OCI-LY7 (cell line): ENCODE data around the gene VKORC1L1. TPM values are rescaled to one million over a fixed set of nuclear protein-coding genes. Genes with fewer than 3 reads are reported as not detected.
"Not testable (repeated sequence)": the region's sequence is repeated elsewhere in the genome, so short reads cannot be mapped to it uniquely, and the experiment has no call there.

Experiments
- BruUV-seq: library from RNA; stranded (reverse); fragments of 400-500 nt; replicated peaks from 2 replicates; lab custom pipeline; 2021; lab: Mats Ljungman, UMichigan
- CTCF ChIA-PET: fragments of 300-600 bp; sonication (Branson Sonifier 250); formaldehyde crosslinking; loops from one replicate; lab custom pipeline; 2022; ENCODE audit warnings: antibody characterized with exemption; ENCODE audit not compliant: unreplicated experiment; lab: Charles Lee
- POLR2A ChIA-PET: fragments of 300-600 bp; sonication (Branson Sonifier 250); formaldehyde crosslinking; loops from one replicate; lab custom pipeline; 2022; ENCODE audit warnings: antibody characterized with exemption; lab: Charles Lee
- DNase-seq: peaks from one replicate; pipeline ENCODE4 v3.0.0-alpha.2; 2015; ENCODE audit warnings: low spot score
- H2AFZ ChIP-seq: fragments of 200-600 bp; sonication (generic), shearing (Covaris generic); 2 replicates; pipeline ENCODE4 v1.6.1; 2014; ENCODE audit warnings: mild to moderate bottlenecking, antibody characterized with exemption, low read length, moderate library complexity
- H3K27ac ChIP-seq: fragments of 200-600 bp; sonication (generic); 2 replicates; pipeline ENCODE4 v1.5.1; 2014; ENCODE audit warnings: mixed run types, low read depth, mild to moderate bottlenecking, moderate library complexity, low read length, inconsistent platforms; ENCODE audit not compliant: poor library complexity, severe bottlenecking
- H3K36me3 ChIP-seq: fragments of 200-600 bp; sonication (generic); 2 replicates; pipeline ENCODE4 v1.6.1; 2014; ENCODE audit warnings: mild to moderate bottlenecking, antibody characterized with exemption, low read length, moderate library complexity, mixed read lengths; ENCODE audit not compliant: insufficient read depth
- H3K4me1 ChIP-seq: fragments of 200-600 bp; sonication (generic); 2 replicates; pipeline ENCODE4 v1.5.1; 2014; ENCODE audit warnings: mild to moderate bottlenecking, low read length; ENCODE audit not compliant: insufficient read depth, poor library complexity, severe bottlenecking
- H3K4me2 ChIP-seq: fragments of 200-600 bp; sonication (generic); 2 replicates; pipeline ENCODE4 v1.6.1; 2014; ENCODE audit warnings: mild to moderate bottlenecking, low read length
- H3K4me3 ChIP-seq: fragments of 200-600 bp; sonication (generic); 2 replicates; pipeline ENCODE4 v1.5.1; 2014; ENCODE audit warnings: mild to moderate bottlenecking, low read depth, low read length; ENCODE audit not compliant: poor library complexity, severe bottlenecking
- H3K79me2 ChIP-seq: fragments of 200-600 bp; sonication (generic); 2 replicates; pipeline ENCODE4 v1.6.1; 2016; ENCODE audit warnings: low read depth, mild to moderate bottlenecking, low read length, moderate library complexity, mixed read lengths; ENCODE audit not compliant: insufficient read depth
- H3K9me2 ChIP-seq: fragments of 200-600 bp; sonication (generic); 2 replicates; pipeline ENCODE4 v1.6.1; 2016; ENCODE audit warnings: mild to moderate bottlenecking, low read length, mixed read lengths; ENCODE audit not compliant: insufficient read depth
- H3K9me3 ChIP-seq: fragments of 200-600 bp; sonication (generic); 2 replicates; pipeline ENCODE4 v1.6.1; 2014; ENCODE audit warnings: mild to moderate bottlenecking, mixed run types, low read length, mixed read lengths
- H4K20me1 ChIP-seq: fragments of 200-600 bp; sonication (generic); 2 replicates; pipeline ENCODE4 v1.6.1; 2014; ENCODE audit warnings: mild to moderate bottlenecking, antibody characterized with exemption, low read length, moderate library complexity, mixed read lengths; ENCODE audit not compliant: insufficient read depth
- intact Hi-C: fragments of 100-400 bp; cut with micrococcal nuclease; formaldehyde crosslinking; loops from one replicate; pipeline ENCODE4 v1.10.0; 2022; ENCODE audit not compliant: unreplicated experiment
- total RNA-seq, 2 experiments: library from RNA; depleted of rRNA in 1 of 2; stranded (reverse); fragments of >200 nt in 1 of 2; shearing (Covaris generic) in 1 of 2; gene quantifications; 2 replicates each; pipeline ENCODE4 v1.2.3, GENCODE V29; 2014 to 2022

Gene VKORC1L1
- total RNA-seq, 2 experiments from 2014 or later: 17.4 to 31.9 TPM

DNA sequence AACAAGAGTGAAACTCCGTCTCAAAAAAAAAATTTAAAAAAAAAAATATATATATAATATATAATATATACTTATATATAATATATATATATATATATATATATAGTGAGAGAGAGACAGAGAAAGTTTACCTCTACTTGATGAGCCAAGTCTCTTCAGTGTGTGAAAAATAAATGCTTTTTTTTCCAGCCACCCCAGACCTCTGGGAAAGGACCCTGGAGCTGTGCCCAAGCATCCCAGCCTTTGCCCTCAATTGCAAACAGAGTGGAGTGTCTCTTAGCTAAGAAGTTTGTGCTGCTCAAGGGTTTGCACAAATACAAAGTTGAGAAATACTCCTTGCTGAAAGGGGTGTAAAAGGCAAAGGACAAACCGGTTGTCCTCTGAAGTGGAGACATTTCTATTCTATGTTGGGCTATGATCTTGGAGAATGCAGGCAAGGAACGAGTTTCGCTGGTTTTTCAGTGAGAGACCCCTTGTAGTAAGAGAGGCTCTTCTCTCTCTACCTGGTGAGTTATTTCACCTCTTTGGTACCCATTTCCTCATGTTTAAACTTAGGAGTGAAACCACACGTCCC, 15.5 kb upstream of the VKORC1L1 start:
- intact Hi-C loops, H3K4me1 ChIP-seq, H3K27ac ChIP-seq, H2AFZ ChIP-seq, H4K20me1 ChIP-seq, H3K36me3 ChIP-seq, H3K9me2 ChIP-seq, BruUV-seq, CTCF ChIA-PET, H3K79me2 ChIP-seq, H3K4me2 ChIP-seq, DNase-seq, H3K9me3 ChIP-seq, H3K4me3 ChIP-seq: not testable (repeated sequence)
- POLR2A ChIA-PET: interaction anchor here (0.6 kb wide), 1 partner anchor 173 kb away, joined by 3 read pairs; no protein-coding TSS in a partner anchor

DNA sequence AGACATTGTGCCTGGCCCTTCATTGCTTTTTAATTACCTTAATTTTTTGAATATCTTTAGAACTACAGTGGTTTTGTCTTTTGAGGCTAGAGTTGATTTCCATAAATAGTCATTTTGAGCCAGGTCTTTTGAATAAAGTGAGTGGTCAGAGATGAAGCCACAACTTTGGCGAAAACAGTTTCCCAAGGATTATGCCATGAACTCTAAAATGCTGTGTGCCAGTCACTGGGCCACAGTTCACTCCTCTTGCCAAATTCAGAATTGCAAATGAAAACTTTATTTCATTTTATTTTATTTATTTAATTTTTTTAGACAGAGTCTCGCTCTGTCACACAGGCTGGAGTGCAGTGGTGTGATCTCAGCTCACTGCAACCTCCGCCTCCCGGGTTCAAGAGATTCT, 14.2 kb upstream of the VKORC1L1 start:
- H3K9me3 ChIP-seq, H3K36me3 ChIP-seq, intact Hi-C loops, H3K27ac ChIP-seq, BruUV-seq, H2AFZ ChIP-seq, POLR2A ChIA-PET, H3K79me2 ChIP-seq, H3K4me2 ChIP-seq, H4K20me1 ChIP-seq, H3K4me3 ChIP-seq, H3K9me2 ChIP-seq, CTCF ChIA-PET, DNase-seq, H3K4me1 ChIP-seq: not testable (repeated sequence)

DNA sequence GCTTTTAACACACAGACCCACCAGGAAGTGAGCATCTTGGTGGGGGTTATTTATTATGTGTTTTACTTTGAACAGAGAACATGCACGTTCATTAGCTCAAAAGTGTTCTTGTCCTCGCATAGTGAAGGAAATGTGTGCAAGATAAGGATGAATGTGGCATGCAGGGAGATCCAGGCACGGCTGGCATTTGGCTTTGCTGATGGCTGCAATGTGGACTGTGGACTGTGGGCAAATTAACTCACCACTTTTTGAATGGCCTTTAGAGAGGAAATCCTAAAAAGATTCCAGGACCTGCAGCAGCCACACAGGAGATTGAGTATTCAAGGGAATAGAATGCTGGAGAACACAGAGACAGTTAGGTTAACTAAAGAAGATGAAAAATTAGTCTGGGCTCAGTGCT, 6.6 kb upstream of the VKORC1L1 start:
- POLR2A ChIA-PET, H3K79me2 ChIP-seq, H3K4me3 ChIP-seq, DNase-seq, H3K4me1 ChIP-seq, H3K9me3 ChIP-seq, H3K27ac ChIP-seq, H3K4me2 ChIP-seq, intact Hi-C loops, CTCF ChIA-PET, H3K36me3 ChIP-seq, H4K20me1 ChIP-seq, BruUV-seq, H3K9me2 ChIP-seq, H2AFZ ChIP-seq: not testable (repeated sequence)

- H3K4me3 ChIP-seq, H3K36me3 ChIP-seq, H4K20me1 ChIP-seq, H3K27ac ChIP-seq, H3K4me1 ChIP-seq, BruUV-seq, H3K9me2 ChIP-seq, CTCF ChIA-PET, intact Hi-C loops, H3K4me2 ChIP-seq, H2AFZ ChIP-seq, H3K9me3 ChIP-seq, H3K79me2 ChIP-seq, DNase-seq: not testable (repeated sequence)
- POLR2A ChIA-PET: interaction anchor here (0.7 kb wide), 1 partner anchor 506 kb away, joined by 6 read pairs; no protein-coding TSS in a partner anchor
Observed at GRCh38 chr7:65867681-65868080, 5.2 kb upstream of the VKORC1L1 start.

- H2AFZ ChIP-seq, H3K4me1 ChIP-seq, DNase-seq, H3K9me2 ChIP-seq, CTCF ChIA-PET, H3K27ac ChIP-seq, H3K36me3 ChIP-seq, H3K4me3 ChIP-seq, H3K9me3 ChIP-seq, BruUV-seq, H3K79me2 ChIP-seq, intact Hi-C loops, H3K4me2 ChIP-seq, H4K20me1 ChIP-seq: not testable (repeated sequence)
- POLR2A ChIA-PET: interaction anchor here (0.6 kb wide), 2 partner anchors 28 to 175 kb away, joined by 4 to 7 read pairs; no protein-coding TSS in a partner anchor
Observed at GRCh38 chr7:65869312-65869711, 3.6 kb upstream of the VKORC1L1 start.

- H2AFZ ChIP-seq, H3K4me3 ChIP-seq, H3K9me3 ChIP-seq, CTCF ChIA-PET, intact Hi-C loops, H3K4me2 ChIP-seq, H3K36me3 ChIP-seq, BruUV-seq, H3K9me2 ChIP-seq, H3K4me1 ChIP-seq: not testable (repeated sequence)
- POLR2A ChIA-PET: interaction anchor here (0.8 kb wide), 1 partner anchor 120 kb away, joined by 3 read pairs; no protein-coding TSS in a partner anchor
- H4K20me1 ChIP-seq: peaks cover 13% of the 10 kb centered on the region; the same call in 1 of the 2 replicates
- peaks cover 28% of the 10 kb centered on the region for H3K79me2 ChIP-seq
- peak; percentile 23 for DNase-seq
- H3K27ac ChIP-seq: peak overlapping the region; percentile 8
Observed at GRCh38 chr7:65871451-65871850, 1.4 kb upstream of the VKORC1L1 start.
